SJSA1 (cell line): ENCODE results near the gene CHRNB1. TPM values are rescaled to one million over a fixed set of nuclear protein-coding genes. Genes with fewer than 3 reads are reported as not detected.

Experiments
- DNase-seq, 2 experiments: peaks; one replicate each; pipeline ENCODE4 v3.0.0-alpha.2; 2015 to 2020; ENCODE audit warnings: low spot score in 2 of 2, low read depth in 1 of 2
- H3K27ac ChIP-seq: fragments of 250-450 bp; sonication (Bioruptor Pico); 2 replicates; pipeline ENCODE4 v1.5.1; 2020; ENCODE audit warnings: mild to moderate bottlenecking, moderate library complexity
- H3K27me3 ChIP-seq: fragments of 250-450 bp; sonication (Bioruptor Pico); replicated peaks from 2 replicates; pipeline ENCODE4 v1.5.1; 2020; ENCODE audit warnings: mild to moderate bottlenecking, moderate library complexity
- H3K36me3 ChIP-seq: fragments of 250-450 bp; sonication (Bioruptor Pico); 2 replicates; pipeline ENCODE4 v1.5.1; 2020; ENCODE audit warnings: mild to moderate bottlenecking
- H3K4me1 ChIP-seq: fragments of 250-450 bp; sonication (Bioruptor Pico); replicated peaks from 2 replicates; pipeline ENCODE4 v1.6.1; 2021; ENCODE audit warnings: mild to moderate bottlenecking
- H3K4me3 ChIP-seq: fragments of 250-450 bp; sonication (Bioruptor Pico); 2 replicates; pipeline ENCODE4 v1.5.1; 2020; ENCODE audit warnings: mild to moderate bottlenecking
- H3K9me3 ChIP-seq: fragments of 250-450 bp; sonication (Bioruptor Pico); replicated peaks from 2 replicates; pipeline ENCODE4 v1.5.1; 2020; ENCODE audit warnings: mild to moderate bottlenecking
- total RNA-seq: library from RNA; depleted of rRNA; stranded (reverse); fragments of >200 nt; shearing (Covaris generic); gene quantifications from 2 replicates; pipeline ENCODE4 v1.2.3, GENCODE V29; 2014

The CHRNB1 gene
- total RNA-seq, 1 experiment from 2014 or later = 3.9 TPM

DNA sequence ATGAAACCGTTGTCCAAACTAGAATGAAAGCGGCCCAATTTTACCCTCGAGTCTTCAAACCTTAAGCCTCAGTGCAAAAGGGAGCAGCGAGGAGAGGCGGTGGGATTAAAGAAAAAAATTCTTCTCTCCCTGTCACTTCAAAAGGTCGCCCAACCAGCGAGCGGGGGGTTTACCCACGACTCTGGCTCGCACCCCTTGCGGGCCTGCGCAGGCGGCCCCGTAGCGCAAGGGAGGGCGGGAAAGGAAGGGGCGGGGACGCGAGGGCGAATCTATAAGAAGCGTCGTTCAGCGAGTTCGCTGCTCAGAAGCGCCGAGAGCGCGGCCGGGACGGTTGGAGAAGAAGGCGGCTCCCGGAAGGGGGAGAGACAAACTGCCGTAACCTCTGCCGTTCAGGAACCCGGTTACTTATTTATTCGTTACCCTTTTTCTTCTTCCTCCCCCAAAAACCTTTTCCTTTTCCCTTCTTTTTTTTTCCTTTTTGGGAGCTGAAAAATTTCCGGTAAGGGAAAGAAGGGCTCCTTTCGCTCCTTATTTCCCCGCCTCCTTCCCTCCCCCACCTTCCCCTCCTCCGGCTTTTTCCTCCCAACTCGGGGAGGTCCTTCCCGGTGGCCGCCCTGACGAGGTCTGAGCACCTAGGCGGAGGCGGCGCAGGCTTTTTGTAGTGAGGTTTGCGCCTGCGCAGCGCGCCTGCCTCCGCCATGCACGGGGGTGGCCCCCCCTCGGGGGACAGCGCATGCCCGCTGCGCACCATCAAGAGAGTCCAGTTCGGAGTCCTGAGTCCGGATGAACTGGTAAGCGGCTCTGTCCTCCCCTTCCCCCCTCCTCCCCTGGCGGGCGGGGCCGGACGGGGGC, 39.4 kb downstream of the CHRNB1 start, which contains the start of gene POLR2A:
TSS of gene POLR2A (plus strand) at position 300 of the 852 bp plus-strand sequence.
- Histone ChIP-seq H3K27me3 (no peaks in the 10 kb centered on the region), H3K27ac (peak within 1 kb of the TSS; percentile 100), H3K4me1 (peaks cover 40% of the 10 kb centered on the region), H3K36me3 (peaks cover 27% of the 10 kb centered on the region), H3K9me3 (no peaks in the 10 kb centered on the region), H3K4me3 (peak within 1 kb of the TSS; percentile 56)
- DNase-seq = peak; percentile 97 to 99

DNA sequence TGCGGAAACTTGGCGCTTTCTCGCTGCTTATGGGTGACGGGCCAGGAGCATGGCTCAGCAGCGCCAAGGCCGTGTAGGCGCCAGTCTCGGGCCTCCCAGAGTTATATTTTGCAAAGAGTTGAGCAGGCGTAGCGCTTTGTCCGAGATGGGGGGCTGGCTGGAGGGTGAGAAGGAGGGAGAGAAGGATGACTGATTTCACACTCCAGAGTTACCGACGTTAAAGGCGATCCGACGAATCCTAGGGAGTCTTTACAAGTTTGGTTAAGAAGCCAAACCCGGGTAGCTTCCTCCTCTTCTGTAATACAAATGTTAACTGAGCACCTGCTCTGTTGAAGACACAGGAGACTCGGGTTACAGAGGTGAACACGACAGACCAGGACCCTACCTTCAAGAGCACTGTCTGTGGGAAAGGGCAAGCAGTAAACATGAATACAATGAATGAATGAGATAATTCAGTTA, 40.1 kb downstream of the CHRNB1 start:
- Histone ChIP-seq H3K36me3 (peaks cover 33% of the 10 kb centered on the region), H3K9me3 (no peaks in the 10 kb centered on the region), H3K27me3 (no peaks in the 10 kb centered on the region), H3K27ac (peak overlapping the region; percentile 100), H3K4me1 (peaks cover 36% of the 10 kb centered on the region), H3K4me3 (peak overlapping the region; percentile 56)
- no peak for DNase-seq

DNA sequence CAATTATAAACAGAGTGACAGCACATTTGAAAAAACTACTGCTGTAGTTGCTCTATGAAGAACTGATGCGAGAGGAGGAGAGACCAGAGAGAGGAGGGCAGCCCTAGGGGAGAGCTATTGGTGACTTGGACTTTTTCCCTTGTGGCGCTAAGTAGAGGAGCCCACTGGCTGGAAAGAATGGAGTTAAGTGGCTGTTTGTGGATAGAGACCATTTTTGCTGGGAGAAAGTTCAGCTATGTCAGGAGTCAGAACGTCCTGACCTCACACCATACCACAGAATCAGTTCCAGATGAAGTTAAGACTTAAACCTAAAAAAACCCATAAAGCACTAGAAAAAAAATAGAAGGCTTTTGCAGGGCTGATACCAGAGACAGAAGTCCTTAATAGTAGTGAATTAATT, 41.3 kb downstream of the CHRNB1 start:
- Histone ChIP-seq H3K9me3 (no peaks in the 10 kb centered on the region), H3K27ac (no peak overlapping the region), H3K27me3 (no peaks in the 10 kb centered on the region), H3K36me3 (peaks cover 40% of the 10 kb centered on the region), H3K4me1 (peaks cover 23% of the 10 kb centered on the region), H3K4me3 (peak overlapping the region; percentile 56)
- DNase-seq = no peak

DNA sequence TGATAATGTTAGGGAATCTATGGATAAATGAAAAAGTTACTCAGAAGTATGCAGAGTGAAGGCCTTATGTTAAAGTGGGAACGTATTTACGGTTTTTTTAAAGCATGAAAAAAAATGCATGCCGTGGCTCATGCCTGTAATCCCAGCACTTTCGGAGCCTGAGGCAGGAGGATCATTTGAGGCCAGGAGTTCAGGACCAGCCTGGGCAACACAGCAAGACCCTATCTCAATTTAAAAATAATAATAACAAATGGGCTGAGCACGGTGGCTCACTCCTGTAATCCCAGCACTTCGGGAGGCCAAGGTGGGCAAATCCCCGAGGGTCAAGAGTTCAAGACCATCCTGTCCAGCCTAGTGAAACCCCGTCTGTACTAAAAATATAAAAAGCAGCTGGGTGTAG, 45.3 kb downstream of the CHRNB1 start:
- H3K4me3 ChIP-seq = no peak overlapping the region
- no peaks in the 10 kb centered on the region for H3K9me3 ChIP-seq
- H3K36me3 ChIP-seq = peaks cover 65% of the 10 kb centered on the region
- peaks cover 14% of the 10 kb centered on the region for H3K4me1 ChIP-seq
- no peak for DNase-seq
- H3K27me3 ChIP-seq = no peaks in the 10 kb centered on the region
- no peak overlapping the region for H3K27ac ChIP-seq

DNA sequence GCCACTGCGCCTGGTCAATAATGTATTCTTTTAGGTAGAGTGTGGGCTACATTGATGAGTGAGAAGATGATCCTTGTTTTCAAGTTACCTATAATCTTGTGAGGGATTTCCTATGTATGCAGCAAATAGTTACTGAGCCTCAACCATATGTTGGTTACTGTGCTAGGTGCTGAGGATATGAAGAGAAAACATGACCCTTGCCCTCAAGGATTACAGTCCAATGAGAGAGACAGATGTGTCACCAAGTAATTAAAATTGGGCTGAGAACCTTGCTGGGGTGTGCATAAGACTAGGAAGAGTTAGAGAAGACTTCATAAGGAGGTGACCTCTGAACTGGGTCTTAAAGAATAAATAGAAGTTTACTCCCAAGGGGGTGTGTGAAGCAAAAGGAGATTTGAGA, 46.7 kb downstream of the CHRNB1 start:
- Histone ChIP-seq H3K9me3 (no peaks in the 10 kb centered on the region), H3K4me1 (peaks cover 4% of the 10 kb centered on the region), H3K36me3 (peaks cover 72% of the 10 kb centered on the region), H3K4me3 (no peak overlapping the region), H3K27ac (no peak overlapping the region), H3K27me3 (no peaks in the 10 kb centered on the region)
- DNase-seq = no peak

DNA sequence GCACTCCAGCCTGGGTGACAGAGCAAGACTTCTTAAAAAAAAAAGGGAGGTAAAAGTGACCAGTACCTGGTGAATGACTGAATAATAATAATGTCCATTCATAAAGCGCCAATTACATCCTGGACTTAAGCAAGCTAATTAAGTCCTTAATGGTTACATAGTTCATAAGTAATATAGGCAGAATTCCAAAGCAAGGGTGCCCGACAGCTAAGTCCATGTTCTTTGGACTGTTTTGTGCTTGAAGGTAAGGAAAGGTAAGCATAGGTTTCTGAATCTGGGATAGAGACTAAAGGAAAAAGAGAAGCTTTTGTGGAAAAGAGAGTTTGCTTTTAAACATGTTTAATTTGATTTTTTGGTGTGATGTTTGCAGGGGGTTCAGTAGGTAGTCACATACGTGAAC, 49.1 kb downstream of the CHRNB1 start:
- Histone ChIP-seq H3K4me1 (no peaks in the 10 kb centered on the region), H3K27ac (no peak overlapping the region), H3K9me3 (no peaks in the 10 kb centered on the region), H3K4me3 (no peak overlapping the region), H3K27me3 (no peaks in the 10 kb centered on the region), H3K36me3 (peaks cover 80% of the 10 kb centered on the region)
- DNase-seq = no peak

DNA sequence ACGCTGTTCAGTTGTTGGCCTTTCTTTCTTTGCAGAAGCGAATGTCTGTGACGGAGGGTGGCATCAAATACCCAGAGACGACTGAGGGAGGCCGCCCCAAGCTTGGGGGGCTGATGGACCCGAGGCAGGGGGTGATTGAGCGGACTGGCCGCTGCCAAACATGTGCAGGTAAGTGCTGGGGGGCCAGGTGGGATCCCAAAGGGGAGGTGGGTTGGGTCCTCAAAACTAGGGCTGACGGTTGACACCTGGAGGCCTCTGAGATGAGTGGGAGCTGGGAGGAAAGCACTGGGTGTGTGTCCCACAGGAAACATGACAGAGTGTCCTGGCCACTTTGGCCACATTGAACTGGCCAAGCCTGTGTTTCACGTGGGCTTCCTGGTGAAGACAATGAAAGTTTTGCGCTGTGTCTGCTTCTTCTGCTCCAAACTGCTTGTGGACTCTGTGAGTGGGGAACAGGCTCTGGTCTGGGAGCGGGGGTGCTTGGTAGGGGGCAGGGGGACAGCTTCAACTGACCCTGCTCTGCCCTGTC, 51.1 kb downstream of the CHRNB1 start:
- no peaks in the 10 kb centered on the region for H3K27me3 ChIP-seq
- H3K4me3 ChIP-seq = no peak overlapping the region
- H3K4me1 ChIP-seq = no peaks in the 10 kb centered on the region
- H3K27ac ChIP-seq = no peak overlapping the region
- DNase-seq = no peak
- H3K36me3 ChIP-seq = peaks cover 85% of the 10 kb centered on the region
- H3K9me3 ChIP-seq = no peaks in the 10 kb centered on the region

DNA sequence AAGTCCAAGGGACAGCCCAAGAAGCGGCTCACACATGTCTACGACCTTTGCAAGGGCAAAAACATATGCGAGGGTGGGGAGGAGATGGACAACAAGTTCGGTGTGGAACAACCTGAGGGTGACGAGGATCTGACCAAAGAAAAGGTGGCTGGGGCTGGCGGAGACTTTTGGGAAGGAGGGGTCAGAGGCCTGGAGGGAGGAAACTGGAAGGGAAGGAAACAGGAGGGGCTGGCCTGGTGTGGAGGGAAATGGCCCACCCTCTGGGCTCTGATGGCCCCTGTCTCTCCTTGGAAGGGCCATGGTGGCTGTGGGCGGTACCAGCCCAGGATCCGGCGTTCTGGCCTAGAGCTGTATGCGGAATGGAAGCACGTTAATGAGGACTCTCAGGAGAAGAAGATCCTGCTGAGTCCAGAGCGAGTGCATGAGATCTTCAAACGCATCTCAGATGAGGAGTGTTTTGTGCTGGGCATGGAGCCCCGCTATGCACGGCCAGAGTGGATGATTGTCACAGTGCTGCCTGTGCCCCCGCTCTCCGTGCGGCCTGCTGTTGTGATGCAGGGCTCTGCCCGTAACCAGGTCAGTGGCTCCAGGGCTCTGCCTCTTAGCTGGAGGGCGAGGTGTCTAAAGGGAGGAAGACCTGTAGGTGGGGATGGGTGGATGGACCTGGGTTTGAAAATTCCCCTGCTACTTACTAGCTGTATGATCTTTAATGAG, 51.8 kb downstream of the CHRNB1 start:
- no peak overlapping the region for H3K4me3 ChIP-seq
- H3K9me3 ChIP-seq = no peaks in the 10 kb centered on the region
- H3K27me3 ChIP-seq = no peaks in the 10 kb centered on the region
- no peak overlapping the region for H3K27ac ChIP-seq
- H3K36me3 ChIP-seq = peaks cover 86% of the 10 kb centered on the region
- DNase-seq = no peak
- no peaks in the 10 kb centered on the region for H3K4me1 ChIP-seq

DNA sequence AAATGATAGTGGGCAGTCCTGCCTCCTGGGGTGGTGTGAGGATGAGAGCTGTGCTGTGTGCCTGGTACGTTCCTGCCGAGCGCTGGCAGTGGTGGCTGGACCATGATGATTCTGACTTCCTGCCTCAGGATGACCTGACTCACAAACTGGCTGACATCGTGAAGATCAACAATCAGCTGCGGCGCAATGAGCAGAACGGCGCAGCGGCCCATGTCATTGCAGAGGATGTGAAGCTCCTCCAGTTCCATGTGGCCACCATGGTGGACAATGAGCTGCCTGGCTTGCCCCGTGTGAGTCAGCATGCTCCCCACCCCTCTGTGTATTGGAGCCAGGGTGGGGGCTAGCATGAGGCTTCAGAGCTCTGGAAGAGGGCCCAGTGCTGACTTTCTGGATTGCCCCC, 52.4 kb downstream of the CHRNB1 start:
- DNase-seq = no peak
- no peaks in the 10 kb centered on the region for H3K9me3 ChIP-seq
- no peaks in the 10 kb centered on the region for H3K4me1 ChIP-seq
- H3K4me3 ChIP-seq = no peak overlapping the region
- peaks cover 86% of the 10 kb centered on the region for H3K36me3 ChIP-seq
- no peak overlapping the region for H3K27ac ChIP-seq
- H3K27me3 ChIP-seq = no peaks in the 10 kb centered on the region

DNA sequence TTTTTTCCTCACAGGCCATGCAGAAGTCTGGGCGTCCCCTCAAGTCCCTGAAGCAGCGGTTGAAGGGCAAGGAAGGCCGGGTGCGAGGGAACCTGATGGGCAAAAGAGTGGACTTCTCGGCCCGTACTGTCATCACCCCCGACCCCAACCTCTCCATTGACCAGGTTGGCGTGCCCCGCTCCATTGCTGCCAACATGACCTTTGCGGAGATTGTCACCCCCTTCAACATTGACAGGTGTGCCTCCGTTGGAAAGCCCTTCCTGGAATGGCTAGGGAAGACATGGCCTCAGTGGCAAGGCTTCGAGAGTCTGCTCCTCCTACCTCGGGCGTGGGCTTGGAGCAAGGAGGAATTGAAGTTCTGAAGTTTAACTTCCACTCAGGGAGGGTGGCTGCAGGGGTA, 52.8 kb downstream of the CHRNB1 start:
- peaks cover 90% of the 10 kb centered on the region for H3K36me3 ChIP-seq
- H3K4me1 ChIP-seq = no peaks in the 10 kb centered on the region
- no peak overlapping the region for H3K27ac ChIP-seq
- H3K27me3 ChIP-seq = no peaks in the 10 kb centered on the region
- no peak overlapping the region for H3K4me3 ChIP-seq
- no peaks in the 10 kb centered on the region for H3K9me3 ChIP-seq
- no peak for DNase-seq

DNA sequence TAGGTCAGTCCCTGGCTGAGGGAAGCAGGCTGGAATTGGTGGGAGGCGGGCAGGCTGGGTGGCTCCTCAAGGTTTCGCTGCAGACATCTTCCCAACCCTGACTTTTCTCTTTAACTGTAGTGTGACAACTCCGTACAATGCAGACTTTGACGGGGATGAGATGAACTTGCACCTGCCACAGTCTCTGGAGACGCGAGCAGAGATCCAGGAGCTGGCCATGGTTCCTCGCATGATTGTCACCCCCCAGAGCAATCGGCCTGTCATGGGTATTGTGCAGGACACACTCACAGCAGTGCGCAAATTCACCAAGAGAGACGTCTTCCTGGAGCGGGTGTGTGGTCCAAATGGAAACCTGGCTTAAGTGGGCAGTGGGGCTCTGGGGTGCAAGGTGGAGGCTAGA, 54.3 kb downstream of the CHRNB1 start:
- H3K4me1 ChIP-seq = no peaks in the 10 kb centered on the region
- no peaks in the 10 kb centered on the region for H3K9me3 ChIP-seq
- H3K4me3 ChIP-seq = no peak overlapping the region
- no peaks in the 10 kb centered on the region for H3K27me3 ChIP-seq
- peaks cover 96% of the 10 kb centered on the region for H3K36me3 ChIP-seq
- H3K27ac ChIP-seq = no peak overlapping the region
- DNase-seq = no peak

DNA sequence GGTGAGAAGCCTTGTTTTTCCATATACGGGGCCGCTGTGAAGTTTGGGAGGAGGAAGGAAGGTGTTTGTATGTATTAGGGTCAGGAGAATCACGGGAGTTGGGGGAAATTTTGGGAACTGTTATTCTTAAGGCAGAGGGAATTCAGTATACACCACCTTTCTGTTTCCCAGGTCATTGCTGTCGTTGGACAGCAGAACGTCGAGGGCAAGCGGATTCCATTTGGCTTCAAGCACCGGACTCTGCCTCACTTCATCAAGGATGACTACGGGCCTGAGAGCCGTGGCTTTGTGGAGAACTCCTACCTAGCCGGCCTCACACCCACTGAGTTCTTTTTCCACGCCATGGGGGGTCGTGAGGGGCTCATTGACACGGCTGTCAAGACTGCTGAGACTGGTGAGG, 56.9 kb downstream of the CHRNB1 start:
- Histone ChIP-seq H3K4me1 (no peaks in the 10 kb centered on the region), H3K27ac (no peak overlapping the region), H3K27me3 (no peaks in the 10 kb centered on the region), H3K36me3 (peaks cover 100% of the 10 kb centered on the region), H3K9me3 (no peaks in the 10 kb centered on the region), H3K4me3 (no peak overlapping the region)
- DNase-seq = no peak

DNA sequence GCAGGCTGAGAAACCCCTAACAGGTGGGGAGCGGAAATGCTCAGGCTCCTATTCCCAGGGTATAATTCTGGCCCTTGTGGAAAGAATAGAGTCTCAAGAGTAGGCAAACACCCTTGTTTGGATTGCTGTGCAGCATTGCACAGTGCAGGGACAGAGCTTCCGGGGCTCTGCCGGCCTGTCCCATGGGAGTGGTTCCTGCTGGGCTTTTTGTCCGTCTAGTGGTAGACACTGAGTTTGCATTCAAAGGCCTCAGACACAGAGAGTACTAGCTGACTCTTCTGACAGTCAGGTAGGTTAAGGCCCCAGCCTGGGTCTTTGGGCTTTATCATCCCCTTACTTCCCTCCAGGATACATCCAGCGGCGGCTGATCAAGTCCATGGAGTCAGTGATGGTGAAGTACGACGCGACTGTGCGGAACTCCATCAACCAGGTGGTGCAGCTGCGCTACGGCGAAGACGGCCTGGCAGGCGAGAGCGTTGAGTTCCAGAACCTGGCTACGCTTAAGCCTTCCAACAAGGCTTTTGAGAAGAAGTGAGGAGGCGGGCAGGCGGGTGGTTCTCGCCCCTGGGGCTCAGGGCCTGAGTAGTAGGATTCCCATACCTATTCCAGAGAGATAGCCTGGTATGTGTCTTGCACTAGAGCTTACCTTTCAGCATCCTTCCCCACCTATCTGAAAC, 57.4 kb downstream of the CHRNB1 start:
- H3K9me3 ChIP-seq = no peaks in the 10 kb centered on the region
- no peak overlapping the region for H3K27ac ChIP-seq
- no peaks in the 10 kb centered on the region for H3K27me3 ChIP-seq
- no peak overlapping the region for H3K4me3 ChIP-seq
- H3K4me1 ChIP-seq = no peaks in the 10 kb centered on the region
- H3K36me3 ChIP-seq = peaks cover 100% of the 10 kb centered on the region
- DNase-seq = no peak
